Bronchial epithelial cell (primary cell): ENCODE results near the gene GRIK4. TPM values are rescaled to one million over a fixed set of nuclear protein-coding genes. Genes with fewer than 3 reads are reported as not detected.

Experiments used
- DNase-seq: peaks from one replicate; pipeline ENCODE4 v3.0.0-alpha.2; 2010; ENCODE audit warnings: low read depth
- FAIRE-seq: peaks from 2 replicates; lab custom pipeline; 2011; peaks lifted over from hg19 to GRCh38; lab: Jason Lieb, UNC
- H3K27me3 ChIP-seq: 2 replicates; pipeline ENCODE4 v1.5.1; 2011; ENCODE audit warnings: low read length; ENCODE audit not compliant: control insufficient read depth, insufficient read depth
- H3K36me3 ChIP-seq: 2 replicates; pipeline ENCODE4 v1.5.1; 2011; ENCODE audit warnings: low read length; ENCODE audit not compliant: control insufficient read depth, insufficient read depth
- H3K4me3 ChIP-seq: 2 replicates; pipeline ENCODE4 v1.5.1; 2011; ENCODE audit warnings: mild to moderate bottlenecking, low read depth, low read length, control low read depth
- total RNA-seq: library from RNA; depleted of rRNA; stranded (reverse); fragments of >200 nt; gene quantifications from 2 replicates; pipeline ENCODE4 v1.2.1, GENCODE V29; 2014
- TF ChIP-seq, protein P1 (sequence below): IDR thresholded peaks from 2 replicates; pipeline ENCODE4 v1.5.1; 2011; ENCODE audit warnings: mild to moderate bottlenecking, moderate library complexity, low read length, control low read depth, inconsistent platforms; ENCODE audit not compliant: insufficient read depth, severe bottlenecking

GRIK4 gene
- total RNA-seq, 1 donor from 2014 or later, result not detected

DNA sequence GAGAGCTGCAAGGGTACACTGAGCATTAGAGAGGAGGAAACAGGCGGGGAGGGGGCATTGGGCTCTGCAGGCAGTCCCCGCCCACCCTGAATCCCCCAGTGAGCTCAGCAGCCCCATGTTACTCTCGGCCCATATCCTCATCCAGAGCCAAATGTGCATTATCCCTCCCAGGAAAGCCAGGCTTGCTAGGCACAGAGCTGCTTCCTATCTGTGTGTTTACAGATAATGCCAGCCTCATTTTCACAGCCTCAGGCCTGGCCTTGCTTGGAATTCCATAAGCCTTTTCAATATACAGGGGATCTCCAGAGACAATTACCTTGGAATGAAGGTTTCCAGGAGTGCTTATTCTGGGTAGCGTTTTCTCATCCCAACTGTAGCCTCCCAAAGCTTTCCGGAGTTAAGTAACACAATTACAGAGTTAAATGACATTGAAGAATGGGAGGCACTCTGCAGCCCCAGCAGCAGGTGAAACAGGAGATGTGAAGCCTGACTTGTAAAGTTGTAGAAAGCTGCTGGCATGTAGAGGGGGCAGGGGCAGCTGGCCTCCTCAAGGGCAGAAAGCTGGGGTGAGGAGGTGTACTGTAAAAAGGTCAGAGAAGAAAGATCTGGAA, 420.9 kb downstream of the GRIK4 start:
- no peaks in the 10 kb centered on the region for H3K27me3 ChIP-seq
- no peak overlapping the region for H3K4me3 ChIP-seq
- FAIRE-seq (no peak), DNase-seq (no peak)
- no peaks in the 10 kb centered on the region for H3K36me3 ChIP-seq
- TF ChIP-seq, protein P1, sequence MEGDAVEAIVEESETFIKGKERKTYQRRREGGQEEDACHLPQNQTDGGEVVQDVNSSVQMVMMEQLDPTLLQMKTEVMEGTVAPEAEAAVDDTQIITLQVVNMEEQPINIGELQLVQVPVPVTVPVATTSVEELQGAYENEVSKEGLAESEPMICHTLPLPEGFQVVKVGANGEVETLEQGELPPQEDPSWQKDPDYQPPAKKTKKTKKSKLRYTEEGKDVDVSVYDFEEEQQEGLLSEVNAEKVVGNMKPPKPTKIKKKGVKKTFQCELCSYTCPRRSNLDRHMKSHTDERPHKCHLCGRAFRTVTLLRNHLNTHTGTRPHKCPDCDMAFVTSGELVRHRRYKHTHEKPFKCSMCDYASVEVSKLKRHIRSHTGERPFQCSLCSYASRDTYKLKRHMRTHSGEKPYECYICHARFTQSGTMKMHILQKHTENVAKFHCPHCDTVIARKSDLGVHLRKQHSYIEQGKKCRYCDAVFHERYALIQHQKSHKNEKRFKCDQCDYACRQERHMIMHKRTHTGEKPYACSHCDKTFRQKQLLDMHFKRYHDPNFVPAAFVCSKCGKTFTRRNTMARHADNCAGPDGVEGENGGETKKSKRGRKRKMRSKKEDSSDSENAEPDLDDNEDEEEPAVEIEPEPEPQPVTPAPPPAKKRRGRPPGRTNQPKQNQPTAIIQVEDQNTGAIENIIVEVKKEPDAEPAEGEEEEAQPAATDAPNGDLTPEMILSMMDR, result no peak

DNA sequence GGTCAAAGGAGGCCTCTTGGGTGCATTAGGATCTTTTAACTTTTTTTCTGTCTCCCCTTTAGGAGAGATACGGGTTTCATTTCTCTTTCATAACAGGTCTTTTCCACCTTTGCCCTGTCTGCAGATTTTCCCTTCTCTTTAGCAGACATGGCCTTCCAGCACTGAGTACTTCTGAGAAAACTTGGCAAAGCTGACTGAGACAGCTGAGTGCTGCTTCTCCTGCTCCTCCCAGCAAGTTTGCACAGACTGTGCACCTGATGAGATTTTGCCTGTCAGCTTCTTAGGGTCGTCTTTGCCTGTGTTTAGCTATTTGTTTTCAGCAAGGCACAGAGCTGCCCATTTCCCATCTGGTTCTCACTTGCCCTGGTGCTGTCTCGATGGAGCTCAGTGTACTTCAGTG, 424.8 kb downstream of the GRIK4 start:
- DNase-seq (no peak), FAIRE-seq (no peak)
- Histone ChIP-seq H3K36me3 (no peaks in the 10 kb centered on the region), H3K27me3 (no peaks in the 10 kb centered on the region), H3K4me3 (no peak overlapping the region)
- TF ChIP-seq, protein P1, result no peak

DNA sequence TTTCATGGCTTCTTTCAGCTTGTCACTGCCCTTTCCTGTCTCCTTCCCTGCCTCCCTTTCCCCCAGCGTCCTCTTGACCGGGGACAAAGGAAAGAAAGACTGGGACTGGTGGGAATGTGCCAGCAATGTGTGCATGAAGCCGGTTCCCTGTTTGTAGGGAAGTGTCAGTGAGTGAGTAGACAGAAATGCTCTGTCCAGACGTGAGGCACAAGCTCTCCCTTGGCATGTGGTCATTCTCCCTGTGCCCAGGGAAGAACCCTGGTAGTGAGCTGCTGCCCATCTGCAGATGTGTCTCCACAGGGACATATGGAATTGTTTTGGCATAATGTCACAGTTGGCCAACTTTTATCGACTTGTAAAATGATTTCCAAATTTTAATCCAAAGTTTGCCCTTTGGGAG, 426.0 kb downstream of the GRIK4 start:
- no peaks in the 10 kb centered on the region for H3K36me3 ChIP-seq
- DNase-seq (no peak), FAIRE-seq (no peak)
- H3K27me3 ChIP-seq, result no peaks in the 10 kb centered on the region
- TF ChIP-seq, protein P1, result no peak
- no peak overlapping the region for H3K4me3 ChIP-seq

DNA sequence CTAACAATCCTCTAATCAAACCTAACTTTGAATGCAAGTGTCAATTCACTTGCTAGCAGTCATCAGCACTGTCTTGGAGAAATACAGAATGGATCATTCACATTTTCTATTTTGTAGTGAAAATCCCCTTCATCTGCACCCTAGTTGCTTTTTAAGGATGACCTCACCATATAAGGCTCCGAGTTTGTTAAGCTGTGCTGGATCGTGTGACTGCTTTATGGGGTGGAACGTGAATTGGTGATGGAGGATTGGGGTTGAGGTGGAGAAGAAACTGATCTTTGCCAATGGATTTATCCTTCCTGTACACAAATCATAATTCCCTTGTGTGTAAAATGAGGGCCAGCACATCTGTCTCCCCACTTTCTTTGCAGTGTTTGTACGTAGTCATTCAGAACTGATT, 426.7 kb downstream of the GRIK4 start:
- Histone ChIP-seq H3K36me3 (no peaks in the 10 kb centered on the region), H3K27me3 (no peaks in the 10 kb centered on the region), H3K4me3 (no peak overlapping the region)
- no peak for DNase-seq
- no peak for FAIRE-seq
- TF ChIP-seq, protein P1, result no peak

DNA sequence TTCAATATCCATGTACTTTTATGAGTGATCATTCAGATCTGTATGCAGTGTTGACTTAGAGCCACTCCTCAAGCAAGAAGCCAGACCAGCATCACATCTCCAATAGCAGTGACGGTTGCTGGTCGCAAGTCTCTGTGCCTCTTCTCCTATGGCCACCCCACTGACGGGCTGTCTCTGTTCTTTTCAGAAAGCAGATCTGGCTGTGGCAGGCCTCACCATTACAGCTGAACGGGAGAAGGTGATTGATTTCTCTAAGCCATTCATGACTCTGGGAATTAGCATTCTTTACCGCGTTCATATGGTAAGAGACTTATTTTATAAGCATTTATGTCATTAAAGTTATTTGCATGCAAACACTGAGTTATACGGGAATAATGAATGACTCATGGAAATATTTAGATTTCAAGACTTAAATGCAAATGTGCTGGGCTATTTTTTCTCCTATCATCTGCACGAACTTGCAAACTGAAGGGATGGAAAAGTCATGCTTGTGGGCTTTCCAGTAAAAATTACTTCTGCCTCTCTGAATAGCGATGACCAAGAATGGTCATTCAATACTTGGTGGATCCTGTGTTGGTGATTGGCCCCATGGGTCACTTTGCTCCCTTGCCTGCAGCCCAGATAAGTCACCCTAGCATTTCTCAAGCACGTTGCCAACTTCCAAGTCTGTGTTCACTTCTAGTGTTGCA, 428.8 kb downstream of the GRIK4 start:
- no peak overlapping the region for H3K4me3 ChIP-seq
- H3K36me3 ChIP-seq, result no peaks in the 10 kb centered on the region
- TF ChIP-seq, protein P1, result no peak
- no peaks in the 10 kb centered on the region for H3K27me3 ChIP-seq
- FAIRE-seq, result no peak
- DNase-seq, result no peak
